ENCODE data around the gene ABLIM1.

ABLIM1 gene

DNA sequence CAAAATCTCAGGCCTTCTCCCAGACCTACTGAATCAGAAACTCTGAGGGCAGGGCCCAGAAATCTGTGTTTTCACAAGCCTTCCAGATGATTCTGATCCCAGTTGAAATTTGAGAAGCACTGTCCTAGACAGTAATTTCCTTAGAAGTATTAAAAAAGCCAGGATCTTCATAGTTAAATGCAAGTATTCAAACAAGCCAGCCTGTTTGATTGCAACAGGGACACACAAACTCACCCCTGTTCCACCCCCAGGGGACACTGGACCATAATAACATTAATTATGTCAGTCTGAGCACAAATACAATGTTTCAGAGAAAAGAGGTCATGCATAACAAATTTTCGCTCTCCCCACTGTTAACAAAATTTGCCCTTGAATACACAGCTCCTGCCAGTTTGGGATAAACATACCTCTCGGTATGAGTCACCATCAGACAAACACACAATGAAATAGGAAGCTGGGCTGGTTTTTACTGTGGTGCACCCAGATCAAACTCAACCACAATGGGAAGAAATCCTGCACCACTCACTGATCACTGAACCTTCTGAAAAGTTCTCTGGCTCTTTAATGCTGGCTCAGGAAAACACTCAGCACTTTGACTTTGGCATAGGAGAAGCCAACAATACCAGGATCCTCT is 34.3 kb downstream of the ABLIM1 start:
- DNase-seq (ENCODE audit: low spot score) = no peak

DNA sequence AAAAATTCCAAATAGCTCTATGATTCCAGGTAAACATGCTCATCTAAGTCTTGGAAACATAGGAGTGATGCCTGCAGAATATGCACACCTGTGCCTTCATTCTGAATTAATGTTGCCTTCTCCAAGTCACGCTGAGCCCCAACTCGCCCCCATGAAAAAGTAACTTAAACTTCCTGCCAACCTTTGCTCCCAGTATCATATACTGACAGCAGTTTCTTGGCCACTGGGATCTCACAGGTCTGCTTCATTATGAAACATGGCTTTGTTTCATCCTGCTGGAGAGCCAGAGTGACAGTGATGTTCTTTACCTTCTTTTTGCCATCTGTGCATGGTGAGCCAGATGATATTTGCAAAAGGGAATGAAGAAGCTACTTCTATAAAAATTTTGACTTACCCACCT is 34.9 kb downstream of the ABLIM1 start:
- no peak for DNase-seq (ENCODE audit: low spot score)

DNA sequence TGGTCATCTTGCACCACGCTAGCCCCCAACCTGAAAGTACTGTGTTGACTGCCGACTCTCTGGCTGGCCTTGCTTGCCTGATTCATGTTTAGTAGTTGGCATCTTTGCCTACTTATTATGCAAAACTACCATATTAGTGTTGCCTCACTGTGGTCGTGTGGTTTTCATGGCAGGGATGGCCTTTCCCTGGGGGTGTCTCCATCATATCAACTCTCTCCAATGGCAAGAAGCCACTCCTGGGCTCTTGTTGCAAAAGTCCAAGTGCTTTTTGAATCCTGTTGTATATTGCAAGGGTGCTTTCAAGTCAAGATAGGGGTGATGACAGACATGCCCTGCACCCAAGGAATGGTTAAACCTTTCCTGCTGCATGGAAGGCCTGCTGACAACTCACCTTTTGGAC is 39.4 kb downstream of the ABLIM1 start:
- no peak for DNase-seq (ENCODE audit: low spot score)

DNA sequence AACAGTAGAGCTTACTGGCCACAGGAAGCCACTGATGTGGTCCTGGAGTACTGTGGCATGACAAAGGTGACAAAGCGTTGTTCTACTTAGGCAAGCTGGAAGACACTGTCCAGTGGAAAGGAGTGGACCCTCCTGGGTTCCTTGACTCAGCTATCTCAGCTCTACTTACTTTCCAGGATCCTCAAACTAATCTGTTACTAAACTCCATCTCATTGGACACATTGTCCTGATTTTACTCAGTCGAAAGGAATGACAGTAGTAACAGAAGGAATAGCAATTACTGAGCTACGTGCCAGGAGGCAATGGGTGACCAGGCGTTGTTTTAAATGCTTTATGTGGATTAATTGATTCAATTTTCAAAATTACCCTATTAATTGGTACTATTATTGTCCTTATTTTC is 41.6 kb downstream of the ABLIM1 start:
- no peak for DNase-seq (ENCODE audit: low spot score)

DNA sequence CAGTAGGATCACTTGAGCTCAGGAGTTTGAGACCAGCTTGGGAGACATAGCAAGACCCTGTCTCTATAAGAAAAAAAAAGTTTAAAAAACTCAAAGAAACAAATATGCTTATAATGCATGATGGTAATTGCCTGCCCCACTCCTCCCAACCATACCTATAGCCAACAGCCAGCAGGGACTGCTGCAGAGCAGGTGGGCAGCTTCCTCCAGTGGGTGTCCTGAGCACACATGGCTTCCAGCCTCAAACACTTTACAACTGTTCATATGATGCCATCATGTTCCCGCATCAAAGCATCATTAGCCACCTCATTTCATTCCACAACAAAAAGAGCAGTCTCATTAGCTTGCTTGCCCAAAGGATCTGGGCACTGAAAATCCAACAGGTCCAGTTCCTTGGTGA is 42.0 kb downstream of the ABLIM1 start:
- no peak for DNase-seq (ENCODE audit: low spot score)

DNA sequence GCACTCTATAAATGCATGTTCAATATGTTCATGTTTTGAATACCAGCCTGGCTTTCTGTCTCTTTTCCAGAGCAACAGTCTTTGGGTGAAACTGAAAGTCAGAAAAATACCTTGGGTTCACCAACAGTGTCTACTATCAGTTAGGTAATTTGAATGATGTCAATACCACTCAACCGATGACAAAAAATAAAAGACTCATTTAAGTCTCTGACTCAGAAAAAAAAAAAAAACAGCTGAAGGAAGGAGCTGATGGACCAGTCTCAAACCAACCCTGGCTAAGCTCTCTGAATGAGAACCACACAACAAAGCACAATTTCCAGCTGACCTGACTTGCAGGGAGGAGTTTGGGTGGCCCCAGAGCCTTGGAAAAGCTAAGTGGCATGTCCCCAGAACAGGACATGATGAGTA is 42.5 kb downstream of the ABLIM1 start:
- no peak for DNase-seq (ENCODE audit: low spot score)

DNA sequence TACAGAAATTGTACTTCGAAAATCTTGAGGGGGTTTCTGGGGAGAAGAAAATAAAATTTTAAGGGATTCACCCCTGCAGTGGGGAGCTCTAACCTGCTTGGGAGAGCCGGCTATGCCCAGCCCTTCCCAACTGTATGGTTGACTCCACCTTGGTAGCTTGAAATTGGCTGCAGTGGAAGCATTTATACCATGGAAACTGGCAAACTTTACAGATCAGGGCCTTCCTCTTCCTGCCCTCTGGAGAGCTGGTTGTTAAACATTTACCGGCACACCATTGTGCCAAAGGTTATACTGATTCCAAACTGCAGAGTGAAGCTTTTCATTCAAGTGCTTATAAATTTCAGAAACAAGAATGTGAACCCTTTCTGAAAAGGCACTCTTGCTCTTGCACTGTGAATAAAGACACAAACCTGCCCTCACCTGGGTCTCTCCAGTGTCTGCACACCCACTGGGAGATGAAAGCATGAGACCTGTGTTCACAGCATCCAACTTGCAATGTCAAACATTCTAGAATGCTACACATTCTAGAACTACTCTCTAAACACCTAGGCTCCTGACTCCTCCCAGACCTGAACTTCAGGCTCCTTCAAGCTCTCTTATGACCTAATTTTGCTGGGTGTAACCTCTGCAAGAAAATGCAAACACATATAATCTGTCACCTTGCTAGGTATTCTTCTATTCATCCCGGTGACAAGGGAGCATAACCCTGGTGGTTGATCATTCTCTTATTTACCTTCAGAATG is 44.7 kb downstream of the ABLIM1 start:
- no peak for DNase-seq (ENCODE audit: low spot score)

DNA sequence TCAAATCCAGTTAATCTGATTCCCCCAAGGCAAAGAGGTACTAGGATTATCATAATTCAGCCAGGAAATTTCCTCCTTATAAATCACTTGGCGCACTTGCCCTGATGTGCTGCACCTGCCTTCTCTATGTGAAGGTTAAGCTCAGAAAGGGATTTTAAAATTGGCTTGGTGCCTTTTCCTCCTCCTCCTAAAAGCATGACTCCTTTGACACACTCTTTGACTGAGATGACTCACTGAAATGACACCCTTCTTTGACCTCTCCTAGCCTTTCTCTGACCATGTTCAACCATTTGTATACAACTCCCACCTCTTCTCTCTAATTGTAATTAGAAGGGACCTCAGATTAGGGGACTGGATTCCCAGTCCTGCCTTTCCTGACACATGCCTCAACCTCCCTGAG is 46.5 kb downstream of the ABLIM1 start:
- DNase-seq (ENCODE audit: low spot score) = no peak

DNA sequence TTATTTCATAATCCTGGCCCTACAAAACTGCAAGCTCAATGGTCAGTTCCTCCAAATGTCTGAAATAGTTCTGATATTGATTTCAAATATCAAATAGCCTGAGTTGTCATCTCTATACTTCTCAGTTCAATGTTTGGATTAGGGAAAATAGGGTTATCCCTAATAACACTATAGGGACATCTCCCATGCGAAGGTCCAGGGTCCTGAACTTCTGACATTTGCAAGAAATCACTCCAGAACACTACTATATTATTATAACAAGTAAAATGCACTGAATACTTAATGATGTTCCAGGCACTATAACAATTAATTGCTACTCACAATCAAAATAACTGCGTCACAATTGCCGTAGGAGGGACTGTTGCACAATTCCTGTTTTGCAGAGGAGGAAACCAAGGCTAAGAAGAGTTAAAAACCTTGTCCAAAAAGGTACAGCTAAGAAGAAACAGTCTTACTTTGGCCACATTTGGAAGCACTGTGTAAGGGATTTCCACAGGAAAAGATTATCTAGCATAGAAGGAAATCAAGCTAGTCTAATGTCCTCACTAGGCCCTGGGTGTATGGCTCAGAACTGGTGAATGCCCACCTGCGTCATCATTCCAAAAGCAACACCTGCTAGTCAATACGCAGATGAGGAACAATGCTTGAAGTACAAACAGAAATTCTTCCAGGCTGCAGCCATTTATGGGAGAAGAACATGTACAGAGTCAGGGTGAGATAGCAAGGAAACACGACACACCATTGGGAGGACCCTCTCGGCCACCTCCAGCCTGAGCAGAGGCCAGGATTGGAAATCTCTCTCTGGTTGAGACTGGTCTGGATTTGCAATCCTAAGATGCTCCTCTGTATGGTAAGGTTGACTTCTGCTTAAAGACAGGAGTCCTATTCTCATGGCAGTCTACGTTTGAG is 48.3 kb downstream of the ABLIM1 start:
- DNase-seq (ENCODE audit: low spot score) = no peak

DNA sequence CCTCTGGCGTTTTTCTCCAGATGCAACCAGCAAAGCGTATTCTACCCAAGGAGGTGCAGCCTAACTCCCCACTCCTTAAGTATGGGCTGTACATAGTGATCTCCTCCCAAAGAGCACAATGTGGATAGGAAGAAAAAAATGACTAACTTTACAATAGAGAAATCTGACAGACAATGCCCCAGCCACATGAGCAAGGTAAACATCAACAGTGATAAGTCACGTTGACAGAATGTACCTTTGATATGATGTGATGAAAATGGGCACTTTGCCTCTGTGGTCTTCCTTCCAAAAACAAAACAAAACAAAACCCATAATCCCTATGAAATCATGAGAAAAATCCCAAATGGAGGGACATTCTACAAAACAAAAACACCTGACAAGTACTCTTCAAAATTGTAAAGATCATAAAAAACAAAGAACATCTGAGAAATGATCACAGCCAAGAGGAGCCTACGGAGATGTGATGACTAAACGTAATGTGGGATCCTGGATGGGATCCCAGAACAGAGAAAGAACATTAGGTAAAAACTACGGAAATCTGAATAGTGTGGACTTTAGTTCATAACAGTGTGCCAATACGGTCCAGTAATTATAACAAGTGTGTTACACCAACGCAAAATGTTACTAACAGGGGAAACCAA is 50.6 kb downstream of the ABLIM1 start:
- no peak for DNase-seq (ENCODE audit: low spot score)

DNA sequence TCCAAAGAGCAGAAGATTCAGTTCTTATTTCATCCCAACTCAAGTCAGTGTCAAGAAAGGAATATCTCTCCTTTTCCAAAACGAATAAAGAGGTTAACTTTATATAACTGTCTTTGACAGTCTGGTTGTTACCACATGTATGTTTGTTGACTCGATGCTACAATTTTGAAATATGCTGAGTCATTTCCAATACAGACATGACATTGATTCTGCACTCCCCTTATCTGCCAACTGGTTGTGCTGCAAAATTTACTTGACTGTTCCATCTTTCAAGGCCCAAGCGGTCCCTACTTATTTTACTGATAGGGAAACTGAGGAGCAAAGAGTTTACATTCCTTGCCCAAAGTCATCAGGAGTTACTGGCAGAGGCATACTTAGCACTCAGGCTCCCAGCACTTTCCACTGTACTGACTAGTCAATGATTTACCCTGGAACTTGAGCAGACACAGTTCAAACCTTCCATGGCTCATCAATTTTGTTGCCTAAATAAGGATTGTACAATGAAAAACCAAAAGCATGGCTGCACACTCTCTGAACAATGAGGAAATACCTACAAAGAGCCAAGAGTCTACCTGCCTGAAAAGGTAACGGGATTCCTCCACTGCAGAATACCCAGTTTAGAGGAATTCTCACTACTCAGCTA is 52.8 kb downstream of the ABLIM1 start:
- DNase-seq (ENCODE audit: low spot score) = no peak

DNA sequence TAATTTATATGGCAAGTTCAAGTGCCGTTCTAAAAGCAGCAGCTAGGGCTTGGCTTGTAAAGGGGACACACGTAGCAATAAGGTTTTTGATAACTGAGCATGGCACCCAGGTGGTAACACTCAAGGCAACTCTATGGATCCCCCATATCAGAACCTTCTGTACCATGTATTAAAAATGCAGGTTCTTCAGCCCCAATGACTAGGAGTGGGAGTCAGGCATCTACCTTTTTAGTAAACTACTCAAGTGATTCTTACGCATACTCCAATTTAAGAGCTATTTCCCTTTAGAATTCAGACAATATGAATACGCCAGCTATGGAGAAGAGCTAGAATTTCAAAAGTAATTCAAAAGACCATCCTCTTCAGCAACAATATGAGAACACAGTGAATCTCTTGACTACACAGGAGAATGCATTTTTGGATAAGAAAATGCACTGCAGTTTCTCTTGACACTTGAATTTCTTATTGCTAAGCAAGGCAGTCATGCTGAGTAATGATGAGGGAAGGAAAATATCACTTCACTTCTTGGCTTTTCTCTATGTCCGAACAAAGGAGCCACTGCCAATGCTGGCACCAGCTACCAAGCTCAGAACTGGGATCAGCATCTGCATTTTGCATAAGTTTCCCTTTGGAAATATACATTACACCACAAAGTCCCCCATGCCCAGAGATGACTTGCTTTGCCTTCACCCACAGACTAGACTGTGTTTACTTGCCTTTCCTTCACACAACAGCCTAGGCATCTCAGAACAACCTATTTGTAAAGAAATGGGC is 53.5 kb downstream of the ABLIM1 start:
- no peak for DNase-seq (ENCODE audit: low spot score)

DNA sequence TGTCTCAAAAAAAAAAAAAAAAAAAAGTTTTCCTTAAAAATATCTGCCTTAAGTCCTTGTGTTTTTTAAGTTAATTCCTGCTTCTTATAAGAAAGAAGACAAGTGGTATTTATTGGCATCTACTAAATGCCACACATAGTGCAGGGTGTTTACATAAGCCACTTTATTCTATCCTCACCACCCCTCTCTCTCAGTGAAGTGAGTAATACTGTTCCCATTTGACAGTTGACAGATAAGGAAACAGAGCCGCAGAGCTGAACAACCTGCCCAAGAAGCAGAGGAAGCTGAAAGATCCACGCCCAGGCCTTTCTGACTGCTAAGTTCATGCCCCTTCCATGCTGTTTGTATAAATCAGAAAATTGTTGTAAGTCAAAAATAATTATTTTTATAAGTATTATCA is 54.1 kb downstream of the ABLIM1 start:
- DNase-seq (ENCODE audit: low spot score) = no peak

DNA sequence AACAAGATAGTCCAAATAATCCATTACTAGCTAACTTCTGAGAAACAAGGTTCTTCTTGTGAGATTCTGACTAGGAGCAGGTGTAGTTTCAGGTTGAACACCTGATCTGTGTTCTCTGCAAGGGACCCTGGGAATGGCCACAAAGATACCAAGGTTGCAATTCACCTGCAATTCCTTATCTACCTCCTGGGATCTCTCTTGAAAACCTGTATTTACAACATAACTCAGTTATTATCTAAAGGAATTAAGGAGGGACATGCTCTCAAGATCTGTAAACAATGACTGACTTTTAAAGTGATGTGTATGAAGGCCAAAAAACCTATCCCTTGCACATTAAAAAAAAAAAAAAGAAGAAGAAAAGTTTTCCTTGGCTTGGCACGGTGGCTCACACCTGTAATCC is 54.8 kb downstream of the ABLIM1 start:
- DNase-seq (ENCODE audit: low spot score) = no peak

DNA sequence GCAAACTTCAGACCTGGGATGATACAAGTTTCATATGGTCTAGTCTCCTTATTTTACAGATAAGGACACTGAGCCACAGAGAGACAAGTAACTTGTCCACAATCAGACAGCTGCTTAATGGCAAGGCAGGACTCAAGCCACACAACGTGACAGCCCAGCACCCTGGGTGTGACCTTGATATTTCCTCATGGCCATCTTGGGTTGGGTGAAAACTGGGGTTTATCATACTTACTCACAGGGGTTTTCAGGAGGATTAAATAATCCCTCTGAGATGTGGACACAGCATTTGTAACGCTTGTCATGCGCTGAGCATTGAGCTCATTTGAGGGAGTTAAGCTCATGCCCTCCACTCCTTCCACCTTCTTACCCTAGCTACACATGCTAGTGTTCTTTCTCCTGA is 58.0 kb downstream of the ABLIM1 start:
- no peak for DNase-seq (ENCODE audit: low spot score)

DNA sequence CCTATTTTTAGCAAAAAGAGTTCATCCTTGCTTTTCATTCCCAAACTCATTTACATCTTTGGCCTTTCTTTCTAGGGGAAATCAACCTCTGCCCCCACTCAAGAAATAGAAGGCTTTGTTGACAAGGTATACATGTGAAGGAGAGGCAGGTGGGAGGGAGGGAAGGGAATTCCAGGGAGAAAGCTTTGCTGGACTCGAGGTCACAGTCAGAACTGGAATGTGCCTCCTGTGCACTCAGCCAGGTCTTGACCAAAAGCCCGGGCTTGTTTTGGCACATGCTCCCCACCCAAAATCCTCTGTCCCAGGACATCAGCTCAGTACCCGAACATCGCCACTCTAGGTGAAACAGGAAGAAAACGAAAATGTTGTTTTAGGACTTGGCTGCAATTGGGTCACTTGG is 61.3 kb downstream of the ABLIM1 start:
- DNase-seq (ENCODE audit: low spot score) = no peak

DNA sequence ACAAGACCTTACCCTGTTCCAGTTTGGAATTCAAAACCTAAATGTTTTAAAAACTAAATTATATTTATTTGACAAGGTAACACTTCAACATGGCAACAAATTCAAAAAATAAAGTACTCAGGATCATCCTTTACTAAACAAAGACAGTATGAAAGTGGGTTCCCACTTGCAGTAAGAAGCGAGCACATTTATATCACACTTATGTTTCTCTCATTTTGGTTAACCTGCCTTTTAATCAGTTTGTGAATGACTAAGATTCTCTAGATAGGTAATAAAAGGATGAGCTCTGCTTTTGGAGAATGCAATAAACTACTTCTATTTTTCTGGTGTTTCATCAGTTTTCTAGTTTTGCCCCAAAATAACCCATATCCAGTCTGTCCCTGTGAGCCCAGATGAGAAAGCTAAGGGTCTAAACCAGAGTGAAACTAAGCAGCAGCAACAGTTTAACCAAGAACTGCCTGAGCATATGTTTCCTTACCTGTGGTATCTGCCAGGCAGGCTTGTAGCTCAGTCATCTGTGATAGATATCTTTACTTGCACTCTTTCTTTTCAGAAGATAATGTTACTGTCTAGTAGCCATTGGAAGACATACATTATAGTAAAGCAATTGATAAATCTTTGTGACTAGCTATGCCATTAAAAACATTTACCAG is 64.1 kb downstream of the ABLIM1 start:
- no peak for DNase-seq (ENCODE audit: low spot score)

DNA sequence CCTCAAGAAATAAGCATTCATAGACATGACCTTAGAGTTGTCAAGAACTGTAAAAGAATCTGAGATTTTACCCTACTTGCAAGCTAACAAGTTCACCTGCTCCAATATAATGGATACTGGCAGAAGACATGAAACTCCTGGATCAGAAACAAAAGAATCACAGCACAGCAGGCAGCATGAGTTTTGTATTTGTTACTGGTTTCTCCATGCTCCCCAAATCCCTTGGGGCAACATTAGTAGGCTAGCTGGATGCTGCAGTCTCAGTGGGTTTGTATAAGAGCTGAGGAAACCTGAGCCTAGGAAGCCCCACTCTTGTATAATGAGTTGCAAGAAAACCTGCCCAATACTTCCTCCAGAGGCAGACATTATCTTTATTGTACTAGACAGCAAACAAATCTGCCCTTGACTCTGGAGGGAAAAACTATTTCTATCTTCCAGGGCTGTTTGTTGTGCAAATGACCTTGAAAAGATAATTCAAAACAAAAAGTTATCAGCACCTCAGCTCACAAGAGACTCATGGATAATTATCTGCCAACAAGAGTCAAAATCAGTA is 64.8 kb downstream of the ABLIM1 start:
- no peak for DNase-seq (ENCODE audit: low spot score)

DNA sequence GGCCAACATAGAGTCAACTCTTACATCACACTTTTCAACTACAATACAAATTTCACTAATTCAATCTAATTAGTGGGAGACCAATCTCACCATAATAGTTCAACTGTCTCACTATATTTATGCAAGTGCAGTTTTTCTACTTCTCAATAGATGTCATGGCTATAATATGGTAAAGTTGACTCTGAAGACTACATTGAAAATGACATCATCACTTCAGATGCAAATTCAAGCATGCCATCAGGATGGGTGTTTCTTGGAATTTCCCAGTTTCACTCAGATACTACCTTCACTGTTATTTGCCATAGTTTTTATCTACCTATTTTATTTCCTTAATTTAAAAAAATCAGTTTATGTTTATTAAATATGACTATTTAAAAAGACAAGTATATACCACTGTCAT is 67.1 kb downstream of the ABLIM1 start:
- DNase-seq (ENCODE audit: low spot score) = no peak

DNA sequence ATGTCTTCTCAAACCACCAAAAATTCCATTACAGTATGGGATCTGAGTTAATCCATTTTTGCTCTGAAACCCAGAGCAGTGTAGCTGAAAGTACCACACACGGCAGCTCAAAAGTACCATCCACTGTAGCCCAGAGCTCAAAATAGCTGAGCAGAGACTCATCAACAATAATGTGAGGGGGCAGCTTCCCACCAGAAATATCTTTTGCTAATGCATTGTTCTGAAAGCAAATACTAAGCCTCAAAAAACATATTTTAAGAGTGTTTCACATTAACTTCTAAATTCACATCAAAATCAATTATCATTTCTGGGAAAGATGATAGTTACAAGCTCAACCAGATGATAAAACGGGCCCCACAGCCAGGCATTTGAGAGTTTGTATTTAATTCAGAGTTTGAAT is 73.7 kb downstream of the ABLIM1 start:
- no peak for DNase-seq (ENCODE audit: low spot score)
